NB4 (cell line): ENCODE data around the gene ANKRD55.
"Not testable (repeated sequence)": the region's sequence is repeated elsewhere in the genome, so short reads cannot be mapped to it uniquely, and the experiment has no call there.

ENCODE experiments used
- DNase-seq: peaks from one replicate; pipeline ENCODE4 v3.0.0; 2010; ENCODE audit warnings: low read depth
- H3K4me3 ChIP-seq: one replicate; pipeline ENCODE4 v1.5.1; 2011; ENCODE audit warnings: mild to moderate bottlenecking, low read depth, low read length, moderate library complexity
- MYC ChIP-seq: IDR thresholded peaks from 2 replicates; pipeline ENCODE4 v1.6.1; 2011; ENCODE audit warnings: low read depth, low read length
- POLR2A ChIP-seq: IDR thresholded peaks from 2 replicates; pipeline ENCODE4 v1.6.1; 2011; ENCODE audit warnings: mild to moderate bottlenecking; ENCODE audit not compliant: insufficient read length; ENCODE audit errors: extremely low read depth
- TF ChIP-seq, protein P1 (sequence below): IDR thresholded peaks from 2 replicates; pipeline ENCODE4 v1.6.1; 2011; ENCODE audit warnings: low read depth, low read length
- TF ChIP-seq, protein P2 (sequence below): IDR thresholded peaks from one replicate; pipeline ENCODE4 v1.5.1; 2012; ENCODE audit warnings: low read depth, low read length

Gene ANKRD55

GRCh38 chr5:56251440-56251839, 18.3 kb upstream of the ANKRD55 start:
- TF ChIP-seq POLR2A, result no peak
- TF ChIP-seq, protein P1, sequence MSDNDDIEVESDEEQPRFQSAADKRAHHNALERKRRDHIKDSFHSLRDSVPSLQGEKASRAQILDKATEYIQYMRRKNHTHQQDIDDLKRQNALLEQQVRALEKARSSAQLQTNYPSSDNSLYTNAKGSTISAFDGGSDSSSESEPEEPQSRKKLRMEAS, result no peak
- TF ChIP-seq, protein P2, sequence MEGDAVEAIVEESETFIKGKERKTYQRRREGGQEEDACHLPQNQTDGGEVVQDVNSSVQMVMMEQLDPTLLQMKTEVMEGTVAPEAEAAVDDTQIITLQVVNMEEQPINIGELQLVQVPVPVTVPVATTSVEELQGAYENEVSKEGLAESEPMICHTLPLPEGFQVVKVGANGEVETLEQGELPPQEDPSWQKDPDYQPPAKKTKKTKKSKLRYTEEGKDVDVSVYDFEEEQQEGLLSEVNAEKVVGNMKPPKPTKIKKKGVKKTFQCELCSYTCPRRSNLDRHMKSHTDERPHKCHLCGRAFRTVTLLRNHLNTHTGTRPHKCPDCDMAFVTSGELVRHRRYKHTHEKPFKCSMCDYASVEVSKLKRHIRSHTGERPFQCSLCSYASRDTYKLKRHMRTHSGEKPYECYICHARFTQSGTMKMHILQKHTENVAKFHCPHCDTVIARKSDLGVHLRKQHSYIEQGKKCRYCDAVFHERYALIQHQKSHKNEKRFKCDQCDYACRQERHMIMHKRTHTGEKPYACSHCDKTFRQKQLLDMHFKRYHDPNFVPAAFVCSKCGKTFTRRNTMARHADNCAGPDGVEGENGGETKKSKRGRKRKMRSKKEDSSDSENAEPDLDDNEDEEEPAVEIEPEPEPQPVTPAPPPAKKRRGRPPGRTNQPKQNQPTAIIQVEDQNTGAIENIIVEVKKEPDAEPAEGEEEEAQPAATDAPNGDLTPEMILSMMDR, result no peak
- no peak for TF ChIP-seq MYC
- DNase-seq, result no peak
- no peak overlapping the region for H3K4me3 ChIP-seq

GRCh38 chr5:56250011-56250410, 16.9 kb upstream of the ANKRD55 start:
- DNase-seq, result no peak
- no peak for TF ChIP-seq MYC
- TF ChIP-seq POLR2A, result no peak
- TF ChIP-seq, protein P2, result no peak
- TF ChIP-seq, protein P1, result no peak
- H3K4me3 ChIP-seq, result no peak overlapping the region

GRCh38 chr5:56249085-56249484, 16.0 kb upstream of the ANKRD55 start:
- DNase-seq, result not testable (repeated sequence)

DNA sequence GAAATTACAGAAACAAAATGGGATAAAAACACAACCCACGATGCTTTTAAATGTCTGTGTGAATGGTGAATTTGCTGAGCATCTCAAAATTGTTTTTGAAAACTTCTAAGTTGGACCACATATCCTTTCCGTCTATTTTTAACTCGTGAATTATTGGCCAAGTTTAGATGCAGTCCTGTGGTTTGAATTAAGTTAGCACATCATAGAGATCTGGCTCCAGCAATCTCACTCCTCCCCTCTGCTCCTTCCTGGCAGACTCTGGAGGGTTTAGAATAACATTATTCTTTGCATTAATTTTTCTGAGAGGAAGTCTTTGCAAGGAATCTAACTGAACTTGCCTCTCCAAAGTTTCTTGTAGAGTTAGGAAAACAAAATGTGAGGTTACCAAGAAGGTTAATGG, 14.5 kb upstream of the ANKRD55 start:
- DNase-seq, result no peak
- H3K4me3 ChIP-seq, result no peak overlapping the region
- TF ChIP-seq MYC (no peak), POLR2A (no peak)
- TF ChIP-seq, protein P2, result no peak
- TF ChIP-seq, protein P1, result no peak

More at GRCh38 chr5:56249085-56249484, 16.0 kb upstream of the ANKRD55 start:
- H3K4me3 ChIP-seq, result not testable (repeated sequence)

- TF ChIP-seq, protein P1, result no peak
- no peak for TF ChIP-seq MYC
- no peak for TF ChIP-seq POLR2A
- TF ChIP-seq, protein P2, result no peak
- H3K4me3 ChIP-seq, result no peak overlapping the region
- DNase-seq, result no peak
Measured at GRCh38 chr5:56246769-56247168, 13.6 kb upstream of the ANKRD55 start.

- TF ChIP-seq MYC (no peak), POLR2A (no peak)
- TF ChIP-seq, protein P2, result no peak
- TF ChIP-seq, protein P1, result no peak
- no peak for DNase-seq
- no peak overlapping the region for H3K4me3 ChIP-seq
Measured at GRCh38 chr5:56245481-56245880, 12.4 kb upstream of the ANKRD55 start.
